ENCODE data around the gene EPGN. TPM values are rescaled to one million over a fixed set of nuclear protein-coding genes. Genes with fewer than 3 reads are reported as not detected.

EPGN gene
- total RNA-seq, 2 experiments from 2014 or later = not detected

DNA sequence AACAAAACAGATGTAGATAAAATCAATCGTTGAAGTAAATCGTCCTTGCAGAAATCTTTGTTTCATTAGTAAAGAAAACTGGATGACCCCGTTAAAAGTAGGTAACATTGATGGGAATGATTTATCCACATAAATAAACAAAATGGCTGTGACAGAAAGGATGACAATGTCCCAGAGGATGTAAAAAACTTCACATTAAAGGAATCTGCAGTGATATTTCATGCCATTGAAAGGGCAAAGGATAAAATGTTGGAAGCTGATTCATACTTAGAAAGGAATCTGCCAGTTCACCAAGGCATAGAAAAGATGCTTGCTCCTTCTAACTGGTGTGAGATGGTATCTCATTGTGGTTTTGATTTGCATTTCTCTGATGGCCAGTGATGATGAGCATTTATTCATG is 24.2 kb upstream of the EPGN start:
- ChIA-PET POLR2A (no interaction called here), CTCF (interaction anchor here (1.5 kb wide), 1 partner anchor 55 kb away, joined by 5 read pairs; no protein-coding TSS in a partner anchor)
- no peak overlapping the region for H3K4me3 Mint-ChIP-seq
- H3K4me1 Mint-ChIP-seq (ENCODE audit: low read depth) = no peaks in the 10 kb centered on the region
- H3K9me3 Mint-ChIP-seq (ENCODE audit: insufficient read depth) = no peaks in the 10 kb centered on the region
- H3K27me3 Mint-ChIP-seq (ENCODE audit: low read depth) = no peaks in the 10 kb centered on the region
- ATAC-seq = no peak
- H3K36me3 Mint-ChIP-seq (ENCODE audit: low read depth) = no peaks in the 10 kb centered on the region
- no peak overlapping the region for H3K27ac Mint-ChIP-seq
- DNase-seq = no peak

DNA sequence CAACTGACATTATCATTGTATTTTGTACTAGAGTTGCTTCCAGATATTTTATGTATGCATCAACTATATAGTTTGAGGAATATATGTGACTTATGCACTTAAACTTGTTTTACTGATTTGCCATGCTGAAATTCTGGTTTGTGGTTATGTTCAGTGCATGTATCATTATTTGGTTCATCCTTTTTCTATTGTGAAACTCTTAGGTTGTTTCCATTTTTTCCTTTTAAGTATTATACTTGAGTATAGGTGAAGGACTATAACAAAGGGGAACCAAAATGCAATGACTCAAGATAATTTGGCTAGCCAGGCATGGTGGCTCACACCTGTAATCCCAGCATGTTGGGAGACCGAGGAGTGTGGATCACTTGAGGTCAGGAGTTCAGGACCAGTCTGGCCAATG is 21.1 kb upstream of the EPGN start:
- Mint-ChIP-seq H3K27me3 (ENCODE audit: low read depth) (no peaks in the 10 kb centered on the region), H3K4me1 (ENCODE audit: low read depth) (no peaks in the 10 kb centered on the region), H3K36me3 (ENCODE audit: low read depth) (no peaks in the 10 kb centered on the region), H3K9me3 (ENCODE audit: insufficient read depth) (peaks cover 3% of the 10 kb centered on the region), H3K27ac (no peak overlapping the region), H3K4me3 (no peak overlapping the region)
- ChIA-PET CTCF (no interaction called here), POLR2A (no interaction called here)
- DNase-seq = no peak
- ATAC-seq = no peak

GRCh38 chr4:74287791-74288190 is 20.5 kb upstream of the EPGN start:
- Mint-ChIP-seq H3K27me3 (ENCODE audit: low read depth) (no peaks in the 10 kb centered on the region), H3K36me3 (ENCODE audit: low read depth) (no peaks in the 10 kb centered on the region), H3K27ac (no peak overlapping the region), H3K4me1 (ENCODE audit: low read depth) (no peaks in the 10 kb centered on the region), H3K4me3 (no peak overlapping the region), H3K9me3 (ENCODE audit: insufficient read depth) (peaks cover 3% of the 10 kb centered on the region)
- POLR2A ChIA-PET = no interaction called here
- CTCF ChIA-PET = no interaction called here
- no peak for DNase-seq
- no peak for ATAC-seq

- no peaks in the 10 kb centered on the region for H3K36me3 Mint-ChIP-seq (ENCODE audit: low read depth)
- H3K4me1 Mint-ChIP-seq (ENCODE audit: low read depth) = no peaks in the 10 kb centered on the region
- no peak overlapping the region for H3K27ac Mint-ChIP-seq
- ATAC-seq (no peak), DNase-seq (no peak)
- no peaks in the 10 kb centered on the region for H3K27me3 Mint-ChIP-seq (ENCODE audit: low read depth)
- CTCF ChIA-PET = interaction anchor here (0.7 kb wide), 1 partner anchor 63 kb away, joined by 3 read pairs; no protein-coding TSS in a partner anchor
- H3K4me3 Mint-ChIP-seq = no peak overlapping the region
- POLR2A ChIA-PET = no interaction called here
- H3K9me3 Mint-ChIP-seq (ENCODE audit: insufficient read depth) = peaks cover 3% of the 10 kb centered on the region
Observed at GRCh38 chr4:74291471-74291870, 16.8 kb upstream of the EPGN start.

DNA sequence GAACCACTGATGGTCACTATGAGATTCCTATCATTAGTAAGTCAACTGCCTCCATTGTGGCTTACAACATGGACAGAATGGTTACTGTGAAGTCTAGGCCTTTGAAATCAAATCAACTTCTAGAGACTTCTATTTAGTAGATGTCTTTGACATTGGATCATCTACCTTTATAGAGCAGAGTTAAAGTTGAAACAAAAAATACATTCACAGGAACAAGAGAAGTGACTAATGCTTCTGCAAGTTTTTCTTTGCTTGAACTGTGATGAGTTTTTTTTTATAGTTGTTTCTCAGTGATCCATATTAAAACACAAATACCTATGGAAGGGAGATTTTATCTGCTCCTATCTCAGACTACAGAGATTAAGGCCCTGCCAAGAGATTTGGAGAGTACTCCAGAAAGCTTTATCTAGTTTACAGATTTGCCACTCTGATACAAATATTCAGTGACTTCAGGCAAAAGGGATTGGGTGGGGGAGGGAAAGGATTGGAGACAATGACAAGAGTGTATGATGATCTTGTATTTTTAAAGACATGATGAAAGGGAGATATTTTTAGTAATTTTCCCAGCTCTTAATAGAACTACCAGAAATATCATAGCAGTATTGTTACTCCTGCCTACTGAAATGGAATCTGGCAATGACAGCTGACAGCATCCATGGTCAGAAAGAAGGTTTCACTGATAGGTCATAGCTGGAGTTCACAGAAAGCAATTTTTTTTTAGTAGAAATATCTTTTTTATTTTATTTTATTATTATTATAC is 16.0 kb upstream of the EPGN start:
- Mint-ChIP-seq H3K4me3 (no peak overlapping the region), H3K4me1 (ENCODE audit: low read depth) (no peaks in the 10 kb centered on the region), H3K36me3 (ENCODE audit: low read depth) (no peaks in the 10 kb centered on the region), H3K27me3 (ENCODE audit: low read depth) (no peaks in the 10 kb centered on the region), H3K27ac (no peak overlapping the region), H3K9me3 (ENCODE audit: insufficient read depth) (peaks cover 3% of the 10 kb centered on the region)
- no peak for ATAC-seq
- DNase-seq = no peak
- POLR2A ChIA-PET = no interaction called here
- CTCF ChIA-PET = interaction anchor here (0.7 kb wide), 1 partner anchor 64 kb away, joined by 3 read pairs; no protein-coding TSS in a partner anchor

GRCh38 chr4:74293558-74293957 is 14.7 kb upstream of the EPGN start:
- ChIA-PET CTCF (no interaction called here), POLR2A (no interaction called here)
- Mint-ChIP-seq H3K27ac (no peak overlapping the region), H3K4me1 (ENCODE audit: low read depth) (no peaks in the 10 kb centered on the region), H3K36me3 (ENCODE audit: low read depth) (no peaks in the 10 kb centered on the region), H3K4me3 (no peak overlapping the region), H3K27me3 (ENCODE audit: low read depth) (no peaks in the 10 kb centered on the region), H3K9me3 (ENCODE audit: insufficient read depth) (peaks cover 3% of the 10 kb centered on the region)
- ATAC-seq (no peak), DNase-seq (no peak)

GRCh38 chr4:74294681-74295080 is 13.6 kb upstream of the EPGN start:
- no peak for ATAC-seq
- no peaks in the 10 kb centered on the region for H3K27me3 Mint-ChIP-seq (ENCODE audit: low read depth)
- H3K4me3 Mint-ChIP-seq = no peak overlapping the region
- ChIA-PET CTCF (no interaction called here), POLR2A (no interaction called here)
- DNase-seq = no peak
- H3K27ac Mint-ChIP-seq = no peak overlapping the region
- H3K9me3 Mint-ChIP-seq (ENCODE audit: insufficient read depth) = peaks cover 3% of the 10 kb centered on the region
- no peaks in the 10 kb centered on the region for H3K36me3 Mint-ChIP-seq (ENCODE audit: low read depth)
- no peaks in the 10 kb centered on the region for H3K4me1 Mint-ChIP-seq (ENCODE audit: low read depth)

- no peak for ATAC-seq
- POLR2A ChIA-PET = no interaction called here
- Mint-ChIP-seq H3K9me3 (ENCODE audit: insufficient read depth) (no peaks in the 10 kb centered on the region), H3K4me1 (ENCODE audit: low read depth) (no peaks in the 10 kb centered on the region), H3K4me3 (no peak overlapping the region), H3K27me3 (ENCODE audit: low read depth) (no peaks in the 10 kb centered on the region), H3K36me3 (ENCODE audit: low read depth) (no peaks in the 10 kb centered on the region), H3K27ac (no peak overlapping the region)
- no peak for DNase-seq
- CTCF ChIA-PET = no interaction called here
Observed at GRCh38 chr4:74297539-74297938, 10.7 kb upstream of the EPGN start.

DNA sequence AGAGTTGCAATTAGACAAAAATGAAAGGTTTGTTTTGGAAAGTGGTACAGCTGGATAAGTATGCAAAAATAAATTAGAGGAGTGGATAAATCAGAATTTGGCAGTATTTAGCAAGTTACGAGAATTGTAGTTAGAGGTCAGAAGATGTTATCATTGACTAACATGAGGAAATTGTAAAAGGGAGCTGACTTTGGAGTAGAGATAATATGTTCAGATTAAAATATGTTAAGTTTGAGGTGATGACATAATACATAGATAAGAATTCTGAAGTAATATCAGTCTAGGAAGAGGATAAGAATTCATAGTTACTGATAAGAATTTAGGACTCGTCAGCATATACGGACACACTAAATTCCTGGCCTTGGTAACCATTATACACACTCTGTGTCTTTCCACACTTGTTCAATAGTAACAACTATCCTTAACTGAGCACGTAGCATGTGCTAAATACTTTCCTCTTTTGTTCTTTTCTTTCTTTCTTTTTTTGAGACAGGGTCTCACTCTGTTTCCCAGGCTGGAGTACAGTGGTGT is 4.1 kb upstream of the EPGN start:
- CTCF ChIA-PET = interaction anchor here (1.3 to 1.9 kb wide), 3 partner anchors 16 to 76 kb away, joined by 3 to 4 read pairs (median 3); no protein-coding TSS in a partner anchor

GRCh38 chr4:74305000-74305399 is 3.3 kb upstream of the EPGN start:
- Mint-ChIP-seq H3K4me3 (no peak overlapping the region), H3K9me3 (ENCODE audit: insufficient read depth) (no peaks in the 10 kb centered on the region), H3K36me3 (ENCODE audit: low read depth) (no peaks in the 10 kb centered on the region), H3K27me3 (ENCODE audit: low read depth) (no peaks in the 10 kb centered on the region), H3K4me1 (ENCODE audit: low read depth) (peaks cover 6% of the 10 kb centered on the region), H3K27ac (no peak overlapping the region)
- ChIA-PET POLR2A (no interaction called here), CTCF (interaction anchor here (1.9 kb wide), 1 partner anchor 76 kb away, joined by 4 read pairs; no protein-coding TSS in a partner anchor)
- no peak for DNase-seq
- no peak for ATAC-seq

More for the DNA sequence above, 4.1 kb upstream of the EPGN start:
- Mint-ChIP-seq H3K9me3 (ENCODE audit: insufficient read depth) (no peaks in the 10 kb centered on the region), H3K27ac (no peak overlapping the region), H3K4me3 (no peak overlapping the region), H3K36me3 (ENCODE audit: low read depth) (no peaks in the 10 kb centered on the region), H3K27me3 (ENCODE audit: low read depth) (no peaks in the 10 kb centered on the region), H3K4me1 (ENCODE audit: low read depth) (peaks cover 6% of the 10 kb centered on the region)
- no peak for ATAC-seq
- POLR2A ChIA-PET = no interaction called here
- DNase-seq = no peak

- POLR2A ChIA-PET = no interaction called here
- Mint-ChIP-seq H3K9me3 (ENCODE audit: insufficient read depth) (no peaks in the 10 kb centered on the region), H3K36me3 (ENCODE audit: low read depth) (no peaks in the 10 kb centered on the region), H3K27me3 (ENCODE audit: low read depth) (no peaks in the 10 kb centered on the region), H3K4me1 (ENCODE audit: low read depth) (peaks cover 6% of the 10 kb centered on the region), H3K27ac (no peak overlapping the region), H3K4me3 (no peak overlapping the region)
- no peak for ATAC-seq
- CTCF ChIA-PET = interaction anchor here (0.8 kb wide), 1 partner anchor 78 kb away, joined by 3 read pairs; no protein-coding TSS in a partner anchor
- no peak for DNase-seq
Observed at GRCh38 chr4:74307170-74307569, 1.1 kb upstream of the EPGN start.

DNA sequence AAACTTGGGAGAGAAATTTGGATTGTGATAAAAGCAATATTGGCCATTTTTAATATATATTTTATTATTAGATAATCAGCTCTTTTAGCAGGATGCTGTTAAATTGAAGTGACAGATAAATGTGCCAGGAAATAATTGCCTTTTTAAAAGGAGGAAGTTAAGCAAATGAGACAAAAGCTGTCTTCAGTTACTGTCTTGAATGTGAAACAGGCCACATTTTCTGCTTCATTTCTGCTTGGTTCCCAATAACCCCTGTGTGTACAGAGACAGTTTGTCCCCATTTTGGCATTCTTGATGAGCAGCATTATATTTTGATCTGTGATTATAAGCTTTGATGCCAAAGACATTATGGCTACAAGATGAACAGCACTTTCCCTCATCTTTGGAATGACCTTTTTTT is 953 bp downstream of the EPGN start:
- no peak for DNase-seq
- H3K9me3 Mint-ChIP-seq (ENCODE audit: insufficient read depth) = no peaks in the 10 kb centered on the region
- H3K36me3 Mint-ChIP-seq (ENCODE audit: low read depth) = no peaks in the 10 kb centered on the region
- no peak overlapping the region for H3K4me3 Mint-ChIP-seq
- H3K27me3 Mint-ChIP-seq (ENCODE audit: low read depth) = no peaks in the 10 kb centered on the region
- H3K27ac Mint-ChIP-seq = no peak overlapping the region
- CTCF ChIA-PET = interaction anchor here (1.2 to 1.7 kb wide), 3 partner anchors 11 to 81 kb away, joined by 3 to 8 read pairs (median 4); no protein-coding TSS in a partner anchor
- POLR2A ChIA-PET = no interaction called here
- peaks cover 6% of the 10 kb centered on the region for H3K4me1 Mint-ChIP-seq (ENCODE audit: low read depth)
- ATAC-seq = no peak
